Mucosa of descending colon (tissue), 3 donors: ENCODE data around the gene MAGI1. TPM values are rescaled to one million over a fixed set of nuclear protein-coding genes. Genes with fewer than 3 reads are reported as not detected.

Experiments
- ATAC-seq: fragments of 200-7000 bp; cut with Tn5 transposase; one replicate; pipeline ENCODE4 v1.9.1; 2020; ENCODE audit warnings: mild to moderate bottlenecking, moderate library complexity
- DNase-seq, 3 donors: peaks; one replicate each; pipeline ENCODE4 v3.0.0-alpha.2; 2020
- H3K36me3 ChIP-seq: fragments of 200-600 bp; one replicate; pipeline ENCODE4 v1.8.0; 2021; ENCODE audit warnings: low read depth, mild to moderate bottlenecking
- H3K4me1 ChIP-seq: fragments of 200-600 bp; one replicate; pipeline ENCODE4 v1.8.0; 2021; ENCODE audit warnings: low read depth, mild to moderate bottlenecking
- H3K4me3 ChIP-seq: fragments of 200-600 bp; one replicate; pipeline ENCODE4 v1.8.0; 2021; ENCODE audit warnings: mild to moderate bottlenecking
- H3K9me3 ChIP-seq: fragments of 200-600 bp; one replicate; pipeline ENCODE4 v1.8.0; 2021; ENCODE audit warnings: mild to moderate bottlenecking
- CTCF ChIP-seq: fragments of 200-600 bp; IDR thresholded peaks from one replicate; pipeline ENCODE4 v1.8.0; 2022; ENCODE audit warnings: antibody characterized with exemption, mild to moderate bottlenecking
- intact Hi-C, 2 donors: fragments of 100-400 bp; cut with DNase I in 1 of 2; cut with micrococcal nuclease in 1 of 2; formaldehyde crosslinking; loops; one replicate each; pipeline versions ENCODE4 v1.11.0 to v1.11.1; 2022; cut with DNase I, micrococcal nuclease
- total RNA-seq, 3 donors: library from RNA; stranded (reverse); fragmentation: NEBNext Ultra II Directional in 2 of 3; extraction: Animal tissue kit (Norgen Biotek cat#: 25700) in 2 of 3; gene quantifications; one replicate each; pipeline versions ENCODE4 v1.2.1 to v1.2.4, GENCODE V29; 2021 to 2023
- donor health status: DM: no; HTN: no; CAD: no; lungs with moderate emphysema.
- donor health status: DM: no; HTN: no; CAD: no.
- donor health status: DM: no; HTN: yes; CAD: no.

Gene MAGI1
- total RNA-seq, 3 donors from 2014 or later: 41.9 to 59.6 (median 45.6) TPM

DNA sequence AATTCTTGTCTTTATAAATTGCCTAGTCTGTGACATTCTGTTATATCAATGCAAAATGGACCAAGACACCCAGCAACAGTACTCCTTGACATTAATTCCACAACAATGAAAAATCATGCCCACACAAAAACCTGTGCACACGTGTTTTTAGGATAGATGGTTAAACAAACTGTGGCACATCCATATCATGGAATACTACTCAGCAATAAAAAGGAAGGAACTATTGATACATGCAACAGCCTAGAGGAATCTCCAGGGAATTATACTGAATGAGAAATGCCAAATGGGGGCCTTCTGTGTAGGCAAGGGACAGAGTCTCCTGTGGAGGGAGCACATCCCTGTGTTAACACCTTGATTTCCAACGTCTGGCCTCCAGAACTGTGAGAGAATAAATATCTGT is 388.5 kb downstream of the MAGI1 start:
- DNase-seq (no peak), ATAC-seq (no peak)
- H3K36me3 ChIP-seq: no peaks in the 10 kb centered on the region
- TF ChIP-seq CTCF: no peak
- no peaks in the 10 kb centered on the region for H3K4me1 ChIP-seq
- no peak overlapping the region for H3K4me3 ChIP-seq
- intact Hi-C loops: no loop called here
- peaks cover 17% of the 10 kb centered on the region for H3K9me3 ChIP-seq

- DNase-seq: no peak
- TF ChIP-seq CTCF: no peak
- intact Hi-C loops: no loop called here
- no peak for ATAC-seq
- H3K9me3 ChIP-seq: peaks cover 17% of the 10 kb centered on the region
- H3K4me3 ChIP-seq: no peak overlapping the region
- H3K4me1 ChIP-seq: no peaks in the 10 kb centered on the region
- no peaks in the 10 kb centered on the region for H3K36me3 ChIP-seq
Observed at GRCh38 chr3:65647369-65647768, 391.3 kb downstream of the MAGI1 start.

- Histone ChIP-seq H3K36me3 (no peaks in the 10 kb centered on the region), H3K9me3 (peaks cover 12% of the 10 kb centered on the region), H3K4me1 (no peaks in the 10 kb centered on the region), H3K4me3 (no peak overlapping the region)
- ATAC-seq (no peak), DNase-seq (no peak)
- no peak for TF ChIP-seq CTCF
- intact Hi-C loops: no loop called here
Observed at GRCh38 chr3:65642883-65643282, 395.8 kb downstream of the MAGI1 start.

DNA sequence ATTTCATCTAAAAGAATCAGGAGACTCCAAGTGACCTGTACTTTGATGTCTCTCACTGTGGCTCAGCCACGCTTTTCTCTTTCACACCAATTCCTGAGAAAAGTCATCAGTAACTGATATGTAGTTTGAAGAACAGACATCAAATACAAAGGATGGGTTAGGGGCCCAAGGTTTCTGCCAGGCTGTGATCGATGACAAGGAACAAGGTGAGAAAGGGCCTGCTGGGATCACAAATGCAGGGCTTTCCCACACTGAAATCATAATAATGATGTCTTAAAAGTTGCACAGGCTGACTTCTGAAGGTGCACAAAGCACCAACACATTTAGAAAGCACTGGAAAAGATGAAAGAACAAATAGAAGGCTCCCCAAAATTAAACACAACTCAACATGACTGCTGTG is 396.9 kb downstream of the MAGI1 start:
- H3K4me3 ChIP-seq: no peak overlapping the region
- peaks cover under 1% of the 10 kb centered on the region for H3K9me3 ChIP-seq
- DNase-seq (no peak), ATAC-seq (no peak)
- no peak for TF ChIP-seq CTCF
- no peaks in the 10 kb centered on the region for H3K4me1 ChIP-seq
- intact Hi-C loops: no loop called here
- no peaks in the 10 kb centered on the region for H3K36me3 ChIP-seq

GRCh38 chr3:65641045-65641444 is 397.7 kb downstream of the MAGI1 start:
- DNase-seq (no peak), ATAC-seq (no peak)
- no peaks in the 10 kb centered on the region for H3K9me3 ChIP-seq
- H3K4me1 ChIP-seq: no peaks in the 10 kb centered on the region
- H3K36me3 ChIP-seq: no peaks in the 10 kb centered on the region
- no peak for TF ChIP-seq CTCF
- intact Hi-C loops: no loop called here
- no peak overlapping the region for H3K4me3 ChIP-seq

DNA sequence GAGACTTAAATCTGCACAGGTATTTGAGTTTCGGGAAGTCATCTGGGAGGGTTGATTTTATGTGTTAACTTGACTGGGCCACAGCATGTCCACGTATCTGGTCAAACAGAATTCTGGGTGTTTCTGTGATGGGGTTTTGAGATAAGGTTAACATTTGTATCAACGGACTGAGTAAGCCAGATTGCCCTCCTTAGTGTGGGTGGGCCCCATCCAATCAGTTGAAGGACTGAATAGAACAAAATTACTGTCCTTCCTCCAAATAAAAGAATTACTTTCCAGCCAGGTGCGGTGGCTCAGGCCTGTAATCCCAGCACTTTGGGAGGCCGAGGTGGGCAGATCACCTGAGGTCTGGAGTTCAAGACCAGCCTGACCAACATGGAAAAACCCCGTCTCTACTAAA is 399.3 kb downstream of the MAGI1 start:
- ATAC-seq (no peak), DNase-seq (no peak)
- Histone ChIP-seq H3K4me1 (no peaks in the 10 kb centered on the region), H3K4me3 (no peak overlapping the region), H3K36me3 (no peaks in the 10 kb centered on the region), H3K9me3 (no peaks in the 10 kb centered on the region)
- TF ChIP-seq CTCF: no peak
- intact Hi-C loops: no loop called here
